Liver (tissue), 3 donors: Measurements from ENCODE around the gene TMEM43.

ENCODE experiments used
- ATF3 ChIP-seq: IDR thresholded peaks from 2 replicates; pipeline ENCODE4 v1.6.1; 2016; ENCODE audit warnings: antibody characterized with exemption
- CTCF ChIP-seq: fragments of 150-350 bp; IDR thresholded peaks from 2 replicates; pipeline ENCODE4 v1.5.1; 2017; ENCODE audit warnings: improper control_type of control experiment, low read depth, low read length; ENCODE audit not compliant: missing input control
- GABPA ChIP-seq, 2 donors: IDR thresholded peaks in 1 of 2; conservative IDR thresholded peaks in 1 of 2; 2 replicates each; pipeline ENCODE4 v1.6.1; 2016; ENCODE audit warnings: antibody characterized with exemption in 2 of 2, mild to moderate bottlenecking in 1 of 2, moderate library complexity in 1 of 2
- HNF4G ChIP-seq: IDR thresholded peaks from 2 replicates; pipeline ENCODE4 v1.6.1; 2016; ENCODE audit warnings: antibody characterized with exemption
- JUND ChIP-seq, 2 donors: IDR thresholded peaks; 2 replicates each; pipeline ENCODE4 v1.6.1; 2016; ENCODE audit warnings: antibody characterized with exemption in 2 of 2
- MAX ChIP-seq: IDR thresholded peaks from 2 replicates; pipeline ENCODE4 v1.6.1; 2016; ENCODE audit warnings: antibody characterized with exemption
- NR2F2 ChIP-seq: IDR thresholded peaks from 2 replicates; pipeline ENCODE4 v1.6.1; 2016; ENCODE audit warnings: antibody characterized with exemption
- RAD21 ChIP-seq, 2 donors: IDR thresholded peaks; 2 replicates each; pipeline ENCODE4 v1.6.1; 2016; ENCODE audit warnings: antibody characterized with exemption in 2 of 2, mild to moderate bottlenecking in 2 of 2
- REST ChIP-seq: IDR thresholded peaks from 2 replicates; pipeline ENCODE4 v1.6.1; 2016; ENCODE audit warnings: antibody characterized with exemption, mild to moderate bottlenecking
- TAF1 ChIP-seq: conservative IDR thresholded peaks from 2 replicates; pipeline ENCODE4 v1.6.1; 2016; ENCODE audit warnings: antibody characterized with exemption, mild to moderate bottlenecking
- YY1 ChIP-seq: IDR thresholded peaks from 2 replicates; pipeline ENCODE4 v1.6.1; 2016; ENCODE audit warnings: antibody characterized with exemption, mild to moderate bottlenecking
- donor health status: healthy.
- donor health status: healthy.

GRCh38 chr3:14159426-14159825 lies 34.6 kb downstream of the TMEM43 start:
- TF ChIP-seq GABPA (IDR thresholded peaks at IDR 0.05 in 1 of 2, conservative IDR thresholded peaks at IDR 0.05 in 1 of 2) (no peak), RAD21 (IDR thresholded peaks at IDR 0.05) (no peak), CTCF (no peak), YY1 (no peak), MAX (no peak), ATF3 (no peak), REST (no peak), JUND (IDR thresholded peaks at IDR 0.05) (no peak), TAF1 (no peak), HNF4G (no peak), NR2F2 (no peak)
